Uterus (tissue), 4 donors: Measurements from ENCODE around the gene MYBPC3. TPM values are rescaled to one million over a fixed set of nuclear protein-coding genes. Genes with fewer than 3 reads are reported as not detected.

ENCODE experiments used
- DNase-seq, 2 donors: peaks; one replicate each; pipeline ENCODE4 v3.0.0-alpha.2; 2019 to 2020
- H3K27ac ChIP-seq, 2 donors: fragments of 200-600 bp; sonication (generic); 1 replicate in 1 of 2; 2 replicates in 1 of 2; pipeline ENCODE4 v1.5.1; 2016 to 2018
- H3K27me3 ChIP-seq, 2 donors: fragments of 200-600 bp; sonication (generic); one replicate each; pipeline ENCODE4 v1.5.1; 2018 to 2019; ENCODE audit warnings: control low read depth in 1 of 2
- H3K36me3 ChIP-seq, 2 donors: fragments of 200-600 bp; sonication (generic); one replicate each; pipeline ENCODE4 v1.5.1; 2019; ENCODE audit warnings: control low read depth in 1 of 2
- H3K4me1 ChIP-seq, 2 donors: fragments of 200-600 bp; sonication (generic); one replicate each; pipeline ENCODE4 v1.5.1; 2018 to 2019; ENCODE audit warnings: control low read depth in 1 of 2
- H3K4me3 ChIP-seq, 2 donors: fragments of 200-600 bp; sonication (generic); 1 replicate in 1 of 2; 2 replicates in 1 of 2; pipeline ENCODE4 v1.5.1; 2018 to 2019; ENCODE audit warnings: mild to moderate bottlenecking in 1 of 2
- H3K9me3 ChIP-seq, 2 donors: fragments of 200-600 bp; sonication (generic); one replicate each; pipeline ENCODE4 v1.5.1; 2019; ENCODE audit warnings: control low read depth in 1 of 2
- POLR2A ChIP-seq, 2 donors: fragments of 450-650 bp; IDR thresholded peaks; one replicate each; pipeline ENCODE4 v1.6.1; 2016; ENCODE audit warnings: antibody characterized with exemption in 2 of 2, mild to moderate bottlenecking in 1 of 2, moderate library complexity in 1 of 2
- intact Hi-C: fragments of 100-400 bp; cut with DNase I; formaldehyde crosslinking; loops from one replicate; pipeline ENCODE4 v1.15.1; 2023; ENCODE audit warnings: low total_unique reads
- total RNA-seq, 4 donors: library from RNA; depleted of rRNA in 3 of 4; stranded (reverse); fragments of >200 nt in 3 of 4; gene quantifications; one replicate each; pipeline versions ENCODE4 v1.1.0 to v1.2.4, GENCODE V29; 2014 to 2023
- TF ChIP-seq, protein P1 (sequence below), 4 experiments: fragments of 200-600 bp in 2 of 4; fragments of 450-650 bp in 2 of 4; sonication (generic) in 2 of 4; IDR thresholded peaks; one replicate each; pipeline ENCODE4 v1.5.1; 2016 to 2019; ENCODE audit warnings: antibody characterized with exemption in 4 of 4, mild to moderate bottlenecking in 2 of 4, moderate library complexity in 1 of 4
- donor health status: DM: yes; HTN: yes; CAD: no.

The MYBPC3 gene
- under 1 TPM in 2 of 4 donors, not detected in 2; 0.09 to 0.14 TPM for total RNA-seq

DNA sequence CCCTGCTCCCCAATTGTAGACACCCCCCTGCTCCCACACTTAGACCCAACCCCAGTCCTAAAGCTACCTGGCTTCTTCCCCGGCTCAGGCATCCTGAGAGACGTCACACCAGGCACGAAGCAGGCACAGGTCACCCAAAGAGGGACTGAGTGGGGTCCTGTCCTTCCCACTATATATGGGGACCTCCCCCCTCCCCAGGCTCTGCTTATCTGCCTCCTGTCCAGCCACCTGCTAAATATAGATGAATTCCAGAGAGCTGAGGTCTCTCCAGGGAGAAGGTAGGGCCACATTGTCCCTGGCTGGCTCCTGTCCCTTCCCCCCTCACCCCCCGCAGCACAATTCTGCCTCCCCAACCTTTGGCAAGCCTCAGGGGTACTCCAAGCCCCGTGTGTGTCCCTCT lies at the start of gene MYBPC3:
MYBPC3 (minus strand) TSS at position 147 of the 400 bp plus-strand sequence; CDS start at position 92, 55 bp downstream.
- Histone ChIP-seq H3K9me3 (no peaks in the 10 kb centered on the region), H3K36me3 (no peaks in the 10 kb centered on the region), H3K4me3 (no peak within 1 kb of the TSS), H3K27me3 (no peaks in the 10 kb centered on the region), H3K27ac (no peak within 1 kb of the TSS), H3K4me1 (no peaks in the 10 kb centered on the region)
- DNase-seq = no peak
- intact Hi-C loops = no loop called here
- TF ChIP-seq POLR2A (IDR thresholded peaks at IDR 0.05) = no peak
- TF ChIP-seq, protein P1, sequence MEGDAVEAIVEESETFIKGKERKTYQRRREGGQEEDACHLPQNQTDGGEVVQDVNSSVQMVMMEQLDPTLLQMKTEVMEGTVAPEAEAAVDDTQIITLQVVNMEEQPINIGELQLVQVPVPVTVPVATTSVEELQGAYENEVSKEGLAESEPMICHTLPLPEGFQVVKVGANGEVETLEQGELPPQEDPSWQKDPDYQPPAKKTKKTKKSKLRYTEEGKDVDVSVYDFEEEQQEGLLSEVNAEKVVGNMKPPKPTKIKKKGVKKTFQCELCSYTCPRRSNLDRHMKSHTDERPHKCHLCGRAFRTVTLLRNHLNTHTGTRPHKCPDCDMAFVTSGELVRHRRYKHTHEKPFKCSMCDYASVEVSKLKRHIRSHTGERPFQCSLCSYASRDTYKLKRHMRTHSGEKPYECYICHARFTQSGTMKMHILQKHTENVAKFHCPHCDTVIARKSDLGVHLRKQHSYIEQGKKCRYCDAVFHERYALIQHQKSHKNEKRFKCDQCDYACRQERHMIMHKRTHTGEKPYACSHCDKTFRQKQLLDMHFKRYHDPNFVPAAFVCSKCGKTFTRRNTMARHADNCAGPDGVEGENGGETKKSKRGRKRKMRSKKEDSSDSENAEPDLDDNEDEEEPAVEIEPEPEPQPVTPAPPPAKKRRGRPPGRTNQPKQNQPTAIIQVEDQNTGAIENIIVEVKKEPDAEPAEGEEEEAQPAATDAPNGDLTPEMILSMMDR (IDR thresholded peaks at IDR 0.05) = no peak

DNA sequence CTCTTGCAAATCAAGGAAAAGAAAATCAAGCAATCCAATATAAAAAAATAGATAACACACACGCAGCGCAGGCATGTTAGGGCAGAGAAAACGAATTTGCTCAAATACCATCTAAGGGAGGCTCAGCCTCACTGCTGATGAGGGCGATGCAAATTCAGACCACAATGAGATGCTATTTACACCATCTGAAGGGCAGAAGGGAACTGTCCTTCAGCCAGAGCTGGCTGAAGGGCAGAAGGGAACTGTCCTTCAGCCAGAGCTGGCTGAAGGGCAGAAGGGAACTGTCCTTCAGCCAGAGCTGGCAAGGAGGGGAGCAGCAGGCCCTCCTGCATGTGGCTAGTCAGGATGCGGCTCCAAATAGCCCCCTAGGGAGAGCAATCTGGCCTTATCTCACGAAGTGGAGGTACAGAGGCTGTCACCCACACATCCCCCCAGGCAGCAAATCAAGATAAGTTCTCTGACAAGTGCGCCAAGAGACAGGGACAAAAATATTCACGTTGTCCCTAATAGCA lies 48.3 kb upstream of the MYBPC3 start:
- no peaks in the 10 kb centered on the region for H3K36me3 ChIP-seq
- H3K4me1 ChIP-seq = peaks cover 0 to 6% of the 10 kb centered on the region in 2 donors
- TF ChIP-seq, protein P1 (IDR thresholded peaks at IDR 0.05) = no peak
- TF ChIP-seq POLR2A (IDR thresholded peaks at IDR 0.05) = no peak
- no peaks in the 10 kb centered on the region for H3K9me3 ChIP-seq
- peak overlapping the region in 1 of 2 donors; percentile 49 for H3K4me3 ChIP-seq
- H3K27ac ChIP-seq = peak overlapping the region; percentile 81 to 92
- H3K27me3 ChIP-seq = no peaks in the 10 kb centered on the region
- intact Hi-C loops = no loop called here
- DNase-seq = no peak

DNA sequence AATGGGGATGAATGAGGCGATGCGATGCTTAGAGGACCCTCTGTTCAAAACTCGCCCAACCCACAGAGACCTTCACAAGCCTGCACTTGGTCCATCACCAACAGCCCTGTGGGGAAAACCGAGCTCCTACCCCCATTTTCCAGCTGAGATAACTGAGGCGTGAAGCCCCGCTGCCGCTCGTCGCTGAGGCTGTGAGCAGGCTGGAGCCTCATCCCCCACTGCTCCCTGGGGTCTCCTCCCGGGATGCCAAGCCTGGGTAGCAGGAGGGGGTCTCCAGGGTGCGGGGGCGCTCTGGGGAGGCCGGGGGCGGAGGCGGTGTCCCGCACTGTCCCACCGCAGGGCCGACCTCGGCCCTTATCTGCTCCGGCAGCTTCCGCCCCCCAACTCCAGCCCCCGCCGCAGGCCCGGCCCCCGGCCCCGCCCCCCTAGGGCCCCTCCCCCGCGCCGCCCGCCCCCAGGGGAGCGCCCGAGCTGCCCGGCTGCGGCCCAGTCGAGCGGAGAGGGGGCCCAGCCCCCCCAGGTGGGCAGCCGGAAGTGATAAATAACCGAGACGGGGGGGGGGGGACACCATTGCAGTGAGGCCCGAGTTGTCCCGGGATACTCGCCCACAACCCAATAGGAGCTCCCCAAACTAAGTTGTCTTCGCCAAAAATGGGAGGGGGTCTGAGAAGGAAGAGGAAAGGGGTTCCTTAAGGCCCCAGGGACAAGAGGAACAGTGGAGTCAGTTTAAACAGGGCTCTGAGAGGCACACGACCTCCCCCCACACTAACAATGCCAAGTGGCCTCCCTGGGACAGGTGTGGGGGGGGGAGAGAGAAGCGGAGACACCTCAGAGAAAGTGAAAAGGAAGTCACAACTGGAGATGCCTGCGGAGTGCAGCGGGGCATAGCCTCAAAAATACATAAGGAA lies 47.6 kb upstream of the MYBPC3 start:
- no peaks in the 10 kb centered on the region for H3K27me3 ChIP-seq
- peaks cover 0 to 6% of the 10 kb centered on the region in 2 donors for H3K4me1 ChIP-seq
- no peaks in the 10 kb centered on the region for H3K36me3 ChIP-seq
- peak overlapping the region; percentile 49 for H3K4me3 ChIP-seq
- intact Hi-C loops = no loop called here
- TF ChIP-seq, protein P1 (IDR thresholded peaks at IDR 0.05) = no peak
- TF ChIP-seq POLR2A (IDR thresholded peaks at IDR 0.05) = peak in 1 of 2 donors; percentile 63
- H3K9me3 ChIP-seq = no peaks in the 10 kb centered on the region
- H3K27ac ChIP-seq = peak overlapping the region; percentile 81 to 92
- peak in 1 of 2 donors; percentile 59 for DNase-seq

DNA sequence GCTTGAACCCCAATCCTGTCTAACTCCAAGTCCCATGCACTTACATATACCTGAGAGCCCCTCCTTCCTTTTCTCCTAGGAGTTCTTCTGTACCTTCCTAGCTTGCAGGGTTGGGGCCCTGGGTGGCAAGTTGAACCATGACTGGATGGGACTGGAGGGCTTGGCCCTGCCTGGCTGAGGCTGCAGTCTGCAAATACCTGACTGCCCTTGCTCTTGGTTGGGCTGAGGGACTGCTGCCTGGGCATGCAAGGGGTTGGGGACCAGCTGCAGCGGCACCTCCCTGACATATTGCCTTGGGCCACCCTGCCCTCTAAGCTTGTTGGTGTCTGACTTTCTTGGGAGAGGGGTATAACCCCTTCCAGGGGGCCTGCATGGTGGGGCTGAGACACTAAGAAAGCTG lies 46.0 kb upstream of the MYBPC3 start:
- no peak overlapping the region for H3K4me3 ChIP-seq
- no peak for TF ChIP-seq POLR2A (IDR thresholded peaks at IDR 0.05)
- TF ChIP-seq, protein P1 (IDR thresholded peaks at IDR 0.05) = no peak
- H3K36me3 ChIP-seq = no peaks in the 10 kb centered on the region
- no peaks in the 10 kb centered on the region for H3K27me3 ChIP-seq
- H3K4me1 ChIP-seq = peaks cover 0 to 6% of the 10 kb centered on the region in 2 donors
- intact Hi-C loops = no loop called here
- DNase-seq = no peak
- no peak overlapping the region for H3K27ac ChIP-seq
- no peaks in the 10 kb centered on the region for H3K9me3 ChIP-seq

DNA sequence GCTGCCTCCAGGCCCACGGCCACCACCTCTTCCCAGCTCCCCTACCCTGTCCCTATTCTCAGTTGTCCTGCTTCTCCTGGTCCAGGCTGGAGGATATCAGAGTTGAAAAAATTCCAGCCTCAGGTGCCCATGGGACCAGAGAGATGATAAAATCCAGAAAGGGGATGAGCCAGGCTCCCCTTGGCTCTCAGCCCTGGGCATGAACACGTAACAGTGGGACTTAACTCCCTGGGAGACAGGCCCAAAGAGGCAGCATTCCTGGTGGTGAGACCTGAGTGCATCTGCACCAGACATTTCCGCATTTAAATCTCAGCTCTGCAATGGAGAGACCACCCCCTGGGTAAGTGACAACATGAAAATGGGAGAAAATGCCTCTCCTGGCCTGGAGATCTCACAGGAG lies 45.5 kb upstream of the MYBPC3 start:
- Histone ChIP-seq H3K4me3 (no peak overlapping the region), H3K4me1 (peaks cover 0 to 6% of the 10 kb centered on the region in 2 donors), H3K36me3 (no peaks in the 10 kb centered on the region), H3K9me3 (no peaks in the 10 kb centered on the region), H3K27ac (no peak overlapping the region), H3K27me3 (no peaks in the 10 kb centered on the region)
- no peak for DNase-seq
- intact Hi-C loops = no loop called here
- no peak for TF ChIP-seq POLR2A (IDR thresholded peaks at IDR 0.05)
- TF ChIP-seq, protein P1 (IDR thresholded peaks at IDR 0.05) = no peak
